ENCODE measurements around the gene CACNA1S. TPM values are rescaled to one million over a fixed set of nuclear protein-coding genes. Genes with fewer than 3 reads are reported as not detected.
A peak's percentile ranks its signal among the peaks of the same experiment; 100 is the strongest.

CACNA1S gene
- total RNA-seq: not detected

DNA sequence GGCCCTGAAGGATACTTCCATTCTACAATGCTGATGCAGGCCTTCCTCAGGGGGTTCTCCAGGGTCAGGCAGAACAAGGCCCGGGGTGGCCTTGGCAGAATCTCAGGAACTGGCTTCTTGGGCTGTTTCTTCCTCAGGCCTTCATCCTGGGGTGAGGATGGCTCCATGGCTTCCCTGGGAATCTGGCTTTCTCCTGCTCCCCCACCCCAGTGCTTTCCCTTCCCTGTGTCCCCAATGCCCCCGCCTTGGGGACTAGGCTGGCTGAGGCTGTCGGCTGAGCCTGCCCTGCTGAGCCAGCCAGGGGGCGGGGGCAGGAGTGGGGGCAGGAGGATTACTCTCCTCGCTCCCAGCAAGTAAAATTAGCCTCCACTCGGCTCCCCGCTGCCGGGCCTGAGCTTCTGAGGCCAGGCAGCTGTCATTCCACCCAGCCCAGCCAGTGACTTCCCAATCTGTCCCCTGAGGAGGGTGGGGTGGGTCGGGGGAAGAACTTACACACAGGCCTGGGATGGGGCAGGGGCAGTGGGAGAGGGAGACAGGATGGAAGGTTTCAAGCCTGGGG lies at the start of gene CACNA1S:
Gene CACNA1S, minus strand, starts transcription at position 254 of the 559 bp plus-strand sequence. Its CDS starts 87 bp downstream, at position 167.
- DNase-seq (ENCODE audit: low spot score): no peak

- DNase-seq (ENCODE audit: low spot score): no peak
Measured at GRCh38 chr1:201157949-201158348, 45.7 kb upstream of the CACNA1S start.

- no peak for DNase-seq (ENCODE audit: low spot score)
Measured at GRCh38 chr1:201156819-201157218, 44.6 kb upstream of the CACNA1S start.

- DNase-seq (ENCODE audit: low spot score): no peak
Measured at GRCh38 chr1:201156346-201156745, 44.1 kb upstream of the CACNA1S start.

GRCh38 chr1:201155354-201155753 lies 43.1 kb upstream of the CACNA1S start:
- no peak for DNase-seq (ENCODE audit: low spot score)

- DNase-seq (ENCODE audit: low spot score): peak; percentile 99
Measured at GRCh38 chr1:201154389-201155165, 42.4 kb upstream of the CACNA1S start, which contains the start of gene TMEM9. TSS of gene TMEM9 (minus strand) at chr1:201154474. CDS start at chr1:201153923, 551 bp downstream.

DNA sequence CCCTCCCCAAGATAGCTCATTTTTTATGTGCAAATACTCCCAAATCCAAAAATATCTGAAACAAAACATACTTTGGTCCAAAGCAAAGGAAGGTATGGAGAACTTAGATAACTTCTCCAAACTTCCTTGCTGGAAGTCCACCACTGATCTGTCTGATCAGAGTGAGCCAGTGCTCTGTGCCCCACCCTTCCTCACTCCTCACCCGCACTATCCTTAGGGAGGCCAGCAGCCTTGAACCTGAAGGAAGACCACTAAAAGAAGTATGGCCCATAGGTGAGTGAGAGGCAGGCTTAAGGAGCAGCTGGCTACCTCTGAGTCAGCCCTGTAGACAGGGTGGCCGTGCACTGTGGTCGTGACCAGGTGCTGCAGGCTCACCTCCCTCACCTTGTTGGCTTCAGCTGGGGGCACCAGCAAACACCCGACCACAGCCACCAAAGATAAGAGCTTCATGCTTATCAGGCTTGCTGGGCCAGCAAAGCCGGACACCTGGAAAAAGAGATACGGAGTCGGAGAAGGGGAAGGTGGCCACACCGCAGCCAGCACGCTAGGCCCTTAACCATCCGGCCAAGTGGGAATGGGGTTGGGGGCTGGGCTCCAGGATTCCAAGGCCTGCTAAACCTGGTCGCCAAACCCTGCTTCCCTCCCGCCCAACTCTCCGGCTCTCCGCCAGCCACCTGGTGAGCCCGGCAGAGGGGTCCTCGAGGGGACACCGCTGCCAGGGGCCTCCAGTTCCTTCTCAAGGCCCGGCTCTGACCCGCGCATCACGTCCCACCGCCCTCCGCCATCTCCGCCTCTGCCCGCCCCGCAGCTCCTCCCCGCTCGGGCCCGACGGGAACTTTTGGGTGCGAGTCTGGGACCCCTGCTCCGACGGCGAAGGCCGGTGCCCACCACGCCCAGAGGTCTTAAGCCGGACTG lies 41.5 kb upstream of the CACNA1S start:
- no peak for DNase-seq (ENCODE audit: low spot score)

GRCh38 chr1:201149400-201149799 lies 37.2 kb upstream of the CACNA1S start:
- no peak for DNase-seq (ENCODE audit: low spot score)

GRCh38 chr1:201147396-201148015 lies 35.3 kb upstream of the CACNA1S start:
- DNase-seq (ENCODE audit: low spot score): no peak

DNA sequence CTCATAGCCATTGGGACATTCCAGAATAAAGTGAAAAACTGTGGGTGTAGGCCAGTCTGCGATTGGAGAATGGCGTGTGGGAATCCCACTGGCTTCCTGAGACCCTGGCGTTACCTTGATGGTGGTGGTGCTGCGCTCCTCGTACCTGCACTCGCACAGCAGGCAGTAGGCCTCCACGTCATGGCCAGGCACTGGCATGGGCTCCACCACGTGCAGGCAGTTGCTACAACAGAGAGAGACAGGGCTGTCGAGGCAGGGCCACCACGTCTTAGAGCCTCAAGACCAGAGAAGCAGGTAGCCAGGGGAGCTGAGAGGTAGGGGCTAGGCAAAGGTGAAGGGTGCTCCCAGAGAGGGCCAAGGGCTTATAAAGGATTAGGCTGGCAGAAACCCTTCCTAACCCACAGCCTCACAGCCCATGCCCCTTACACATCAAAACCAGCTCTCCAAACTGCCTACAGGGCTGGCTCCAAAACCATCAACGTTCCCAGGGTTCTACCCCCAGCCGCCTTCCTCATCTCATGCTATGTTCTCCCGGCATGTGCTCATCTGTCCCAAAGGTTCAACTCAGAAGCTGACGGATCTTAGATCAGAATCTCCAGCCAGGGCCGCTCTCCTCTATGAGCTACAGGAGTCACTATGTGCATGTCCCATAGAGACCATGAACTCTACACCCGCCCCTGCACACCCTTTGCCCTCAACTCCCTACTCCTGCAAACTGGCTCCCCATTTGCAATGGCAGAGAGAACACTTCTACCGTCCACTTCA lies 34.6 kb upstream of the CACNA1S start:
- no peak for DNase-seq (ENCODE audit: low spot score)

GRCh38 chr1:201145816-201146215 lies 33.6 kb upstream of the CACNA1S start:
- no peak for DNase-seq (ENCODE audit: low spot score)

GRCh38 chr1:201145132-201145531 lies 32.9 kb upstream of the CACNA1S start:
- no peak for DNase-seq (ENCODE audit: low spot score)

DNA sequence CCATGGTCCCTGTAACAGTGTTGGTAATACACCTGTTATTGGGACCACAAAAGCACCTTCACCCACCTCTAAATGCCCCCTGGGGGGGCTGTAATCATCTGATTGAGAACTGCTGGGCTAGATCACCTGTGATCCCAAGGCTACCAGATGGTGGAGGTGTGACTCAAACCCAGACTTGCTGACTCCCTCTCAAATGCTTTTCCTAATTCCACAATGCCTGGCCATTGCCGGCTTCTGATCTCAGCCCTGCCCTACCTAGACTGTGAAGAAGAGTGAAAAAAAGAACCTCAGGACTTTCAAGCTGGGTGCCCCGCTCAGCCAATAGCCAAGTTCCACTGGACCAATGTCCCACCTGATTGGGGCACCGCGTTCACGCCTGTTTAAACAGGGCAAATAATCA lies 32.5 kb upstream of the CACNA1S start:
- no peak for DNase-seq (ENCODE audit: low spot score)

DNA sequence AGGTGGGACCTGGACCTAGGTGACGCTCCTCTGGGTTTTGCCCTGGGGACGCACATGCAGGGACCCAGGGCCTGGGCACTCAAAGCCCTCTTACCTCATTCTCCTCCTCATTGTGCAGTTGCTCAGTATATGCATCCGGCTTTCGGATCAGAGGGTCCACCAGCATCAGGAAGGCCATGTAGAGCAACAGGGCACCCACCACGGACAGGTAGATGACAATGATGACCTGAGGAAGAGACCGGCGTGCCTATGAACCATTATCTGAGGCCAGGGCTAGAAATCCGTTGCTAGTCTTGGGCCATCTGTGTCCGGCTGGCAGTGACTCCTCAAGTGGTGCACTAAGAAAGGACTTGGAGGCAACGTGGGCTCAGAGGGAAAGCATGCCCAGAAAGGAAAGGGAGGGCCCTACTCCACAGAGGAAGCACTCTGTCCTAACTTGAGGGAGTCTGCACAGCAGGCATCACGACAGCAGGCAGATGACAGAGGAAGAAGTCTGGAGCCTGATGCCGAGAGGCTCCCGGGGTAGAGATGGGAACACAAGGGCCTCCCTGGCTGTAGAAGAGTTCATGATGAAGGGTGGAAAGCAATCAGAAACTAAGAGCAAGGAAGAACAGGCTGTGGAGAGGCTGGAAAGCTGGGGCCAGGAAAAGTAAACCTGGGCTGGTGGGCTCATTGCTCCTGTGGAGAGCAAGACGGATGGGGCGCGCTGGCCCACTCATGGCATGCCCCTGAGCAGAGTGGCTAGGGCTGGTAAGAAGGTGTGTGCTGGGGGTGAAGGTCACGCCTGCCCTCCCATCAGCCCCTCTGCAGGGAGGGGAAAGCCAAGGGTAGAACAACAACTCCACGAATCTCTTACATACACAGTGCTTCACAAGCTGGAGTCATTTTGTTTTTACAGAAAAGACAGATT lies 31.8 kb upstream of the CACNA1S start:
- DNase-seq (ENCODE audit: low spot score): no peak

- DNase-seq (ENCODE audit: low spot score): no peak
Measured at GRCh38 chr1:201142849-201143725, 30.9 kb upstream of the CACNA1S start.

- no peak for DNase-seq (ENCODE audit: low spot score)
Measured at GRCh38 chr1:201142011-201142848, 30.0 kb upstream of the CACNA1S start.

- no peak for DNase-seq (ENCODE audit: low spot score)
Measured at GRCh38 chr1:201141418-201141817, 29.2 kb upstream of the CACNA1S start.

GRCh38 chr1:201140941-201141260 lies 28.7 kb upstream of the CACNA1S start:
- no peak for DNase-seq (ENCODE audit: low spot score)

All from ureter (tissue), 1 donor.